IMR-90 (cell line): ENCODE measurements around the gene GALC. TPM values are rescaled to one million over a fixed set of nuclear protein-coding genes. Genes with fewer than 3 reads are reported as not detected.

Experiments used
- ATAC-seq: fragments of 200-7000 bp; cut with Tn5 transposase; 2 replicates; pipeline ENCODE4 v1.9.1; 2020; ENCODE audit warnings: low read depth, mild to moderate bottlenecking, moderate library complexity
- BruUV-seq: library from RNA; stranded (reverse); fragments of 400-500 nt; replicated peaks from 2 replicates; lab custom pipeline; 2021; lab: Mats Ljungman, UMichigan
- CTCF ChIA-PET: fragments of 300-600 bp; formaldehyde crosslinking; extraction: SDS; loops from one replicate; lab custom pipeline; 2021; ENCODE audit warnings: antibody characterized with exemption; lab: Yijun Ruan, JAX
- POLR2A ChIA-PET: fragments of 300-600 bp; sonication (Branson Sonifier 250); formaldehyde crosslinking; loops from one replicate; lab custom pipeline; 2022; ENCODE audit warnings: antibody characterized with exemption; ENCODE audit not compliant: unreplicated experiment; lab: Charles Lee
- DNase-seq: peaks from one replicate; pipeline ENCODE4 v3.0.0; 2013
- H2AFZ ChIP-seq: replicated peaks from 2 replicates; pipeline ENCODE3; 2013; ENCODE audit warnings: low read length, mild to moderate bottlenecking; ENCODE audit not compliant: poor library complexity
- H2AK5ac ChIP-seq: 2 replicates; pipeline ENCODE4 v1.6.1; 2013; ENCODE audit warnings: low read depth, low read length, inconsistent platforms
- H2AK9ac ChIP-seq: replicated peaks from 2 replicates; pipeline ENCODE3; 2013; ENCODE audit warnings: mild to moderate bottlenecking, low read depth, low read length, moderate library complexity; ENCODE audit not compliant: poor library complexity
- H2BK120ac ChIP-seq: 2 replicates; pipeline ENCODE4 v1.6.1; 2013; ENCODE audit warnings: low read depth, low read length, inconsistent platforms
- H2BK15ac ChIP-seq: 3 replicates; pipeline ENCODE4 v1.6.1; 2013; ENCODE audit warnings: low read depth, low read length, inconsistent platforms
- H2BK20ac ChIP-seq: 2 replicates; pipeline ENCODE4 v1.6.1; 2013; ENCODE audit warnings: low read depth, mild to moderate bottlenecking, inconsistent platforms, low read length, moderate library complexity
- H2BK5ac ChIP-seq: 2 replicates; pipeline ENCODE4 v1.6.1; 2013; ENCODE audit warnings: mild to moderate bottlenecking, low read depth, low read length, inconsistent platforms; ENCODE audit not compliant: poor library complexity, severe bottlenecking
- H3K14ac ChIP-seq: replicated peaks from 2 replicates; pipeline ENCODE4 v1.6.1; 2013; ENCODE audit warnings: low read depth, low read length, inconsistent platforms
- H3K18ac ChIP-seq: 2 replicates; pipeline ENCODE4 v1.6.1; 2013; ENCODE audit warnings: low read depth, low read length, control low read depth
- H3K23ac ChIP-seq: 2 replicates; pipeline ENCODE4 v1.6.1; 2013; ENCODE audit warnings: low read depth, low read length, inconsistent platforms
- H3K27ac ChIP-seq: 2 replicates; pipeline ENCODE4 v1.5.1; 2013; ENCODE audit warnings: mild to moderate bottlenecking, control low read depth, low read length; ENCODE audit not compliant: insufficient read depth
- H3K27me3 ChIP-seq: 2 replicates; pipeline ENCODE4 v1.6.1; 2013; ENCODE audit warnings: low read length; ENCODE audit not compliant: control insufficient read depth, insufficient read depth
- H3K36me3 ChIP-seq: 2 replicates; pipeline ENCODE4 v1.6.1; 2013; ENCODE audit warnings: low read length, mixed read lengths; ENCODE audit not compliant: control insufficient read depth, insufficient read depth
- H3K4ac ChIP-seq: 2 replicates; pipeline ENCODE4 v1.6.1; 2013; ENCODE audit warnings: low read depth, low read length, inconsistent platforms
- H3K4me1 ChIP-seq: 2 replicates; pipeline ENCODE4 v1.6.1; 2013; ENCODE audit warnings: low read length, mixed read lengths; ENCODE audit not compliant: control insufficient read depth, insufficient read depth
- H3K4me2 ChIP-seq: 2 replicates; pipeline ENCODE4 v1.6.1; 2013; ENCODE audit warnings: low read depth, mild to moderate bottlenecking, control low read depth, low read length, moderate library complexity
- H3K4me3 ChIP-seq: 2 replicates; pipeline ENCODE4 v1.5.1; 2013; ENCODE audit warnings: low read depth, mild to moderate bottlenecking, control low read depth, low read length, moderate library complexity; ENCODE audit not compliant: insufficient read depth
- H3K56ac ChIP-seq: 2 replicates; pipeline ENCODE4 v1.6.1; 2013; ENCODE audit warnings: low read length, inconsistent platforms; ENCODE audit not compliant: insufficient read depth; ENCODE audit errors: extremely low read depth
- H3K79me1 ChIP-seq, 2 experiments: 2 replicates each; pipeline ENCODE4 v1.6.1; 2013; ENCODE audit warnings: low read length in 2 of 2, inconsistent platforms in 1 of 2, low read depth in 1 of 2
- H3K9ac ChIP-seq: 2 replicates; pipeline ENCODE4 v1.6.1; 2013; ENCODE audit warnings: low read depth, low read length, control low read depth
- H3K9me1 ChIP-seq: 2 replicates; pipeline ENCODE4 v1.6.1; 2013; ENCODE audit warnings: low read length, inconsistent platforms; ENCODE audit not compliant: insufficient read depth
- H3K9me3 ChIP-seq: 2 replicates; pipeline ENCODE4 v1.6.1; 2013; ENCODE audit warnings: low read length; ENCODE audit not compliant: control insufficient read depth, insufficient read depth
- H4K20me1 ChIP-seq: 2 replicates; pipeline ENCODE4 v1.6.1; 2013; ENCODE audit warnings: low read length, inconsistent platforms; ENCODE audit not compliant: insufficient read depth
- H4K5ac ChIP-seq: 2 replicates; pipeline ENCODE4 v1.6.1; 2013; ENCODE audit warnings: mild to moderate bottlenecking, low read depth, low read length, control low read depth
- H4K8ac ChIP-seq, 2 experiments: 2 replicates each; pipeline ENCODE4 v1.6.1; 2013; ENCODE audit warnings: low read depth in 2 of 2, low read length in 2 of 2, control low read depth in 1 of 2, inconsistent platforms in 1 of 2
- H4K91ac ChIP-seq: 2 replicates; pipeline ENCODE4 v1.6.1; 2013; ENCODE audit warnings: low read depth, low read length, inconsistent platforms; ENCODE audit not compliant: insufficient read depth
- BHLHE40 ChIP-seq: fragments of 150-350 bp; IDR thresholded peaks from 2 replicates; pipeline ENCODE4 v1.6.1; 2016; ENCODE audit warnings: mild to moderate bottlenecking, low read depth, low read length
- CEBPB ChIP-seq: IDR thresholded peaks from 2 replicates; pipeline ENCODE4 v1.6.1; 2012; ENCODE audit warnings: low read depth, low read length, improper control_type of control experiment
- CHD1 ChIP-seq: IDR thresholded peaks from 2 replicates; pipeline ENCODE4 v1.6.1; 2012; ENCODE audit warnings: low read depth, low read length, improper control_type of control experiment
- CTCF ChIP-seq: conservative IDR thresholded peaks from 2 replicates; pipeline ENCODE4 v1.5.1; 2012; ENCODE audit warnings: mild to moderate bottlenecking, low read depth, low read length, improper control_type of control experiment
- ELK1 ChIP-seq: fragments of 150-350 bp; IDR thresholded peaks from 2 replicates; pipeline ENCODE4 v1.6.1; 2016; ENCODE audit warnings: low read depth, mild to moderate bottlenecking, low read length, moderate library complexity, borderline replicate concordance
- FOS ChIP-seq: fragments of 150-350 bp; IDR thresholded peaks from 2 replicates; pipeline ENCODE4 v1.6.1; 2016; ENCODE audit warnings: low read depth, low read length
- MAFK ChIP-seq: IDR thresholded peaks from 2 replicates; pipeline ENCODE4 v1.6.1; 2012; ENCODE audit warnings: low read depth, low read length, improper control_type of control experiment
- MAZ ChIP-seq: IDR thresholded peaks from 2 replicates; pipeline ENCODE4 v1.6.1; 2012; ENCODE audit warnings: low read depth, mild to moderate bottlenecking, low read length, improper control_type of control experiment, moderate library complexity, borderline replicate concordance
- MXI1 ChIP-seq: IDR thresholded peaks from 2 replicates; pipeline ENCODE4 v1.6.1; 2012; ENCODE audit warnings: low read depth, mild to moderate bottlenecking, low read length, moderate library complexity, borderline replicate concordance
- NFE2L2 ChIP-seq: fragments of 150-350 bp; IDR thresholded peaks from 2 replicates; pipeline ENCODE4 v1.6.1; 2016; ENCODE audit warnings: low read depth, mild to moderate bottlenecking, low read length
- POLR2A ChIP-seq: IDR thresholded peaks from 2 replicates; pipeline ENCODE4 v1.6.1; 2012; ENCODE audit warnings: mild to moderate bottlenecking, low read depth, low read length
- RAD21 ChIP-seq: IDR thresholded peaks from 2 replicates; pipeline ENCODE4 v1.6.1; 2012; ENCODE audit warnings: low read length, improper control_type of control experiment
- RCOR1 ChIP-seq: IDR thresholded peaks from 2 replicates; pipeline ENCODE4 v1.6.1; 2012; ENCODE audit warnings: mild to moderate bottlenecking, low read length, improper control_type of control experiment; ENCODE audit not compliant: insufficient replicate concordance
- RFX5 ChIP-seq: IDR thresholded peaks from 2 replicates; pipeline ENCODE4 v1.8.0; 2012; ENCODE audit warnings: low read depth, mild to moderate bottlenecking, low read length, moderate library complexity
- SMC3 ChIP-seq: fragments of 150-350 bp; IDR thresholded peaks from 2 replicates; pipeline ENCODE4 v1.6.1; 2016; ENCODE audit warnings: low read depth, mild to moderate bottlenecking, antibody characterized with exemption, low read length, moderate library complexity
- USF2 ChIP-seq: fragments of 150-350 bp; IDR thresholded peaks from 2 replicates; pipeline ENCODE4 v1.6.1; 2017; ENCODE audit warnings: mild to moderate bottlenecking, antibody characterized with exemption, low read length, low read depth
- whole genome bisulfite sequencing, 2 experiments: methylation state at CpG; one replicate each; pipeline versions ENCODE4 v1.1.5 to v1.1.7; 2013; ENCODE audit warnings: missing lambda C conversion rate in 2 of 2; ENCODE audit not compliant: insufficient read length in 1 of 2; ENCODE audit errors: extremely low coverage in 2 of 2; 5-methylcytosine and 5-hydroxymethylcytosine counted together
- dilution Hi-C: fragments of 300-500 bp; cut with HindIII; formaldehyde crosslinking; loops from one replicate; pipeline ENCODE4 v1.14.3; 2018; ENCODE audit warnings: low sequenced_read_pairs; ENCODE audit not compliant: unreplicated experiment
- in situ Hi-C: fragments of 300-500 bp; cut with MboI; formaldehyde crosslinking; loops from 3 replicates; pipeline ENCODE4 v1.14.3; 2019; ENCODE audit warnings: low sequenced_read_pairs, inconsistent platforms, mixed read lengths
- intact Hi-C: fragments of 100-400 bp; cut with micrococcal nuclease; formaldehyde crosslinking; loops from 2 replicates; pipeline ENCODE4 v1.10.0; 2022
- polyA plus RNA-seq, 3 experiments: library from polyadenylated mRNA; depleted of rRNA; stranded (reverse); fragments of >200 nt; gene quantifications; 2 replicates each; pipeline ENCODE4 v1.2.3, GENCODE V29; 2012; ENCODE audit warnings: low replicate concordance in 1 of 3
- total RNA-seq: library from RNA; depleted of rRNA; stranded (reverse); fragments of >200 nt; gene quantifications from 2 replicates; pipeline ENCODE4 v1.2.3, GENCODE V29; 2012

The GALC gene
- total and polyA plus RNA-seq, 2 of the 4 experiments (the other 2 are of a cell fraction): 6.3 to 7.9 TPM

GRCh38 chr14:87901236-87901635 lies 91.7 kb downstream of the GALC start:
- Histone ChIP-seq H4K5ac (no peak overlapping the region), H2BK120ac (no peak overlapping the region), H4K8ac (no peak overlapping the region), H3K36me3 (no peaks in the 10 kb centered on the region), H2BK20ac (no peak overlapping the region), H3K4me1 (no peaks in the 10 kb centered on the region), H3K27me3 (no peaks in the 10 kb centered on the region), H2AK9ac (no peak overlapping the region), H3K14ac (no peak overlapping the region), H3K4me3 (no peak overlapping the region), H3K9me1 (no peaks in the 10 kb centered on the region), H4K91ac (no peak overlapping the region), H4K20me1 (no peaks in the 10 kb centered on the region), H2AK5ac (no peak overlapping the region), H3K23ac (no peak overlapping the region), H2BK15ac (no peak overlapping the region), H2AFZ (no peak overlapping the region), H3K27ac (no peak overlapping the region), H3K79me1 (no peaks in the 10 kb centered on the region), H3K18ac (no peak overlapping the region), H3K56ac (no peak overlapping the region), H3K4ac (no peak overlapping the region), H3K9me3 (no peaks in the 10 kb centered on the region), H3K4me2 (no peak overlapping the region), H3K9ac (no peak overlapping the region), H2BK5ac (no peak overlapping the region)
- DNase-seq (no peak), ATAC-seq (no peak)
- TF ChIP-seq BHLHE40: no peak
- no peak for TF ChIP-seq MAZ
- TF ChIP-seq CHD1: no peak
- TF ChIP-seq RCOR1: no peak
- TF ChIP-seq POLR2A: no peak
- TF ChIP-seq MAFK: no peak
- no peak for TF ChIP-seq RAD21
- no peak for TF ChIP-seq ELK1
- no peak for TF ChIP-seq SMC3
- TF ChIP-seq CTCF: no peak
- TF ChIP-seq CEBPB: no peak
- no peak for TF ChIP-seq MXI1
- no peak for TF ChIP-seq NFE2L2
- TF ChIP-seq FOS: no peak
- TF ChIP-seq USF2: no peak
- TF ChIP-seq RFX5: no peak
- ChIA-PET CTCF (no interaction called here), POLR2A (no interaction called here)
- in situ Hi-C loops: no loop called here
- intact Hi-C loops: no loop called here
- WGBS, 2 experiments: 86% methylated on average over 1 of the region's 3 CpGs; no CpG with 5 or more reads in 1 of the 2 experiments
- dilution Hi-C loops: no loop called here
- no TSS peak for BruUV-seq
